Suppressor macrophage treated with lipopolysaccharide for 4 hours (primary cell): Measurements from ENCODE around the gene CLIC3.
A peak's percentile ranks its signal among the peaks of the same experiment; 100 is the strongest.

ENCODE experiments used
- DNase-seq: peaks from one replicate; pipeline ENCODE4 v3.0.0-alpha.2; 2020

The CLIC3 gene

DNA sequence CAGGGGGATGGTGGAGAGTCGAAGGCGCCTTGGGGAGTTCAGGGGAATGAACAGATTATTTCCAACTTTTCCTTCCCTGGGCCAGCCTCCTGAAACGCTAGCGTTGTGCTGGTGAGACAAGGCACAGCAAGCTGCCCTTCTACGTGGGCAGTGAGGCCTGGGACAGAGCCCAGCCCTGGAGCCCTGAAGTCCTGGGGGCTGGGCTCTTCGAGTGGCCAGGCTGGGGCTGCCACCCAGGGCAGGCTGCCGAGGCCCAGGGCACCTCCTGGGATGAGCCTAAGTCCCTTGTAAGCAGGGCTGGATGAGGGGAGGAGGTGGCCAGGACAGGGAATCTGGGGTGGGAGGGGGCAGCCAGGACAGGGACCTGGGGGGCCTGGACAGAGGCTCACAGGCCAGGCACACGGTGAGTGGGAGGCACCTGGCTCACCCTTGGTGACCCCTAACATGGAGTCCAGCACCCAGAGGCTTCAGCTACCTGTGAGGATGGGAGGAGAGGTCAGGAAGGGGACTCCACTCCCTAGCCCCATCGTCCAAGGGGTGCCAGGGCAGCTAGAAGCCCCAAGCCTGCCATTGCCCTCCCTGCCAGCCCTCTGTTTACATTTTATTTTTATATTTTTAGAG is 45.6 kb downstream of the CLIC3 start:
- no peak for DNase-seq

DNA sequence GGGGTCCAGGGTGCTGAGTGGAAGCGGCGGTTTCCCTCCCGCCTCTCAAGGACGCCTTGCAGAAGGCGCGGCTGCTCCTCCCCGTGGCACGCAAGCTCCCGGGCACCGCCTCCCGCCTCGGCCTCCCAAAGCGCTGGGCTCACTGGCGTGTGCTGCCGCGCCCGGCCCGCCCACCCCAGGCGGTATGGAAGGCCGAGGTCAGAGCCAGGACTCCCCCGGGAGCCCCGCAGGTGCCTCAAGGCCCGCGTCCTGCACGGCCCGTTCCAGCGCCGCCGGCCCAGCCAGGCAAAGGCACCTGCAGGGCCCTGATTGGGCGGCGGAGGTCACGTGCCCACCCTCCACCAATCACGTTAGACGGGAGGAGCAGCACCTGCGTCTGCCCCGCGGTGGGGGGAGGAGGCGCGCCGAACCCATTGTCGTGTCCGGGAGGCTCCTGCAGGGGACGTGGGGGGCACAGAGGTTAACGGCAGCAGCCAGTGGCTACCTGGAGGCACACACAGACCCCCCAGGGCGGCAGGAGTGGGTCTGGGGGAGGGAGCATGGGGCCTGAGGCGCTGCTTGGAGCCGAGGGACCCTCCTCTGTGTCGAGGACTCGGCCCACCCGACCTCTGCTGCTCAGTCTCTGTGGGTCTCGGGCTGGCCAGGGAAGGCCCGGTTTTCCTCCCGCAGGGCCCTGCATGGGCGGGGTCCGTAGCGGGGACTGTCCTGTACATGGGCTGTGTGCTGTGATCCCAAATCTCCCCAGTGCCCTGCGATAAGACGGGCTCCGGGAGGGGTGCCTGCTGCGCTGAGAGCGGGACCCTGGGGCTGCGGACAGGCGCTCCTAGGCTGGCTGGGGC is 46.3 kb downstream of the CLIC3 start:
- peak; percentile 86 for DNase-seq

DNA sequence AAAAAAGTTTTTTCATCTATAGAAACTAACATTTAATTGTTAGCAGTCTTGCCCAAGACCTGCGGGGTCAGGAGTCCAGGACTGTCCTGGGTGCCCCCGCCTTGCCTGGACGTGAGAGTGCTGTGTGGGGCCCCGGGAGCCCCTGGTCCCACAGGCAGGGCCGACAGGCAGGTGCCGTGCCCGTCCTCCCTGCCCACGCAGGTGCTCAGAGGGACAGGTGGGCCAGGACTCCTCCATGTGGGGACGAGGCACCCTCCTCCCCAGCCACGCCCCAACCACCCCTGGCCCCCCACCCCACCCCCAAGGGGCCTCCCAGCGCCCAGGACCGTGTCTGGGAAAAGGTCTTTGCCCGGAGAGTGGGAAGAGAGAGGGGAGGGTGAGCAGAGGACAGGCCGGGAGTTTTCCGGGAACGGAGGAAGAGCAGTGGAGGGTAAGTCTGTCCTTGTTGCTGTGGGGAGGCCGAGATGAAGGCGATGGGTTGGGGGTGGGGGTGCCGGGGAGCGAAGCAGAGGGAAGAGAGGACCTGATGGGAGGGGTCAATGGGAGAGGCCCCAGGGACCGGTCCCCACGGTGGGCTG is 47.0 kb downstream of the CLIC3 start:
- DNase-seq = no peak

DNA sequence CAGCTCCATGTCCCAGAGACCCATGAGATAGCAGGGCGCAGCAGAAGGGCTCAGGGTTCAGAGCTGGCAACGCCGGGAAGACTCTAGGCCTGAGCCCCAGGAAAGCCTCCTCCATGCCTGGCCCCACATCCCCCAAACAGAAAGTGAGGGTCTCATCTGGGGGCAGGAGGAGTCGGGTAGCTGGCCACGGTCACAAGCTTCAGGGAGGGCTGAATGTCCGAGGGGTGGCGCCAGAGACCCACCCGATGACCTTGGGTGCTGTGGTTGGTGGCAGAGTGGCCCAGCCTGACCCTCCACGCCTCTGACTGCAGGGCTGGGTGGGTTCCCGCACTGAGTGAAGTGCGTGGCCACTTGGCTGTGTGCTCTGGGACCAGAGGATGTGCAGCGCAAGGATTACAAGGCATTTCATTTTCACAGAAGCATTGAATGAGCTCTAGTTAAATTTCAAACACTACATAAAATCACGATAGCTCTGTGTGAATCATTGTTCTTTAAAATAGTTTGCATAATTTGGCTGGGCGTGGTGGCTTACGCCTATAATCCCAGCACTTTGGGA is 48.3 kb downstream of the CLIC3 start:
- peak; percentile 55 for DNase-seq

DNA sequence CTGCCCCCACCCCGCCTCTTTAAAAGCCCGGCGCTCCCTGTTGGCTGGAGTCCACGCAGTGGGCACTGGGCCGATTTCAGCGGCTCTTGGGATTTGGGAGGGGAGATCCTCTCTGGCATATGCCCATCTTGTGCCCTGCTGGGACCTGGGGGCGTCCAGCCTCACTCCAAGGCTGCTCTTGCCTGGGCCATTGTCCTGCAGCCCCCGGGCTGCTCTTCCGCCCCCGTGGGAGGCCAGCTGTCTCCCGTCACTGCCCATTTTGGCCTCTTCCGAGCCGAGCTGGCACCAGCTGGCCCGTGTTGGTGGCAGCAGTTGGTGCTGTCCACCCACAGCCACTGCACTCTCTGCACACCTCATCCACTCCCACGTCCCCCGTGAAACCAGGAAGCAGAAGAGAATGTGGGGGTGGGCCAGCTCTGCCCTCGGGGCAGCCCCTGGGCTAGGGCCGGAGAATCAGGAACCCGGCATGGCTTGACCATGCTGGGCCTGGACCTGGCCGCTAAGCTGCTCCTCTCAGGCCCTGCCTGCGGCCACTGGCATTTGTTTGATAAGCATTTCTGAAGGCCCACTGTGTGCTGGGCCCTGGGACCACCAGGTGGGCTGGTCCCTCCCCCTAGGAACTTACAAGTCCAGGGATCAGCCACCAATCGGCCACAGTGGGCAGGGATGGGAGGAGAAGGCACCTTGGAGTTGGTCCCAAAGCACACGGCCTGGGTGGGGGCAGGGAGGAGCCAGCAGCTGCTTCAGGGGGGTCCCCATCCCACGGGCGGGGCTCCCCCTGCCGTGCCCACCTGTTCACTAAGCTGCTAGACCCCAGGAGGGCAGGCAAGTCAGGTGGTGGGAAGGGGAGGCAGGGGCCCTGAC is 49.1 kb downstream of the CLIC3 start:
- DNase-seq = no peak

DNA sequence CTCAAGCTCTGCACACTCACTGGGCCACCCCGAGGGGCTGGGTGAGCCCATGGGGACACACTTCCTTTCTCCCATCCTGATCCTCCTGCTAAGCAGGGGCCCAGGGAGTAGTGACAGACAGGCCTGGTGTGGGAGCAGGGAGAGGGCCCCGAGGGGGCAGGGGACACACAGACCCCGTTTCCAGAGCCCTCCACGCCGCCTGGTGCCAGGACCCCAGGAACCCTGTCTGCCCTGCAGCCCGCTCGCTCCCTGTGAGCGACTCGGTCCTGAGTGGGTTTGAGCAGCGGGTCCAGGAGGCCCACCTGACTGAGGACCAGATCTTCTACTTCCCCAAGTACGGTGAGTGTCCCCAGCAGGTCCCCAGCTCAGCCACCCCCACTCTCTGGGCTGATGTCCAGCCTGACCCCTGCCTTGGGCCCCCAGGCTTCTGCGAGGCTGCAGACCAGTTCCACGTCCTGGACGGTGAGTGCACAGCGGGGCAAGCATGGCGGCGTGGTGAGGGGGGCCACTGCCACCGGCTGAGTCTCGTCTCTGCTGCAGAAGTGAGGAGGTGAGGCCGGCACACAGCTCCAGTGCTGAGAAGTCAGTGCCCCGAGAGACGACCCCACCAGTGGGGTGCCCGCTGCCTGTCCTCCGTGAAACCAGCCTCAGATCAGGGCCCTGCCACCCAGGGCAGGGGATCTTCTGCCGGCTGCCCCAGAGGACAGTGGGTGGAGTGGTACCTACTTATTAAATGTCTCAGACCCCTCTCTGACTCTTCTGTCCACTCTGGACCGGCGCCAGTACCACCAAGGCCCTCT is 49.9 kb downstream of the CLIC3 start:
- DNase-seq = no peak

DNA sequence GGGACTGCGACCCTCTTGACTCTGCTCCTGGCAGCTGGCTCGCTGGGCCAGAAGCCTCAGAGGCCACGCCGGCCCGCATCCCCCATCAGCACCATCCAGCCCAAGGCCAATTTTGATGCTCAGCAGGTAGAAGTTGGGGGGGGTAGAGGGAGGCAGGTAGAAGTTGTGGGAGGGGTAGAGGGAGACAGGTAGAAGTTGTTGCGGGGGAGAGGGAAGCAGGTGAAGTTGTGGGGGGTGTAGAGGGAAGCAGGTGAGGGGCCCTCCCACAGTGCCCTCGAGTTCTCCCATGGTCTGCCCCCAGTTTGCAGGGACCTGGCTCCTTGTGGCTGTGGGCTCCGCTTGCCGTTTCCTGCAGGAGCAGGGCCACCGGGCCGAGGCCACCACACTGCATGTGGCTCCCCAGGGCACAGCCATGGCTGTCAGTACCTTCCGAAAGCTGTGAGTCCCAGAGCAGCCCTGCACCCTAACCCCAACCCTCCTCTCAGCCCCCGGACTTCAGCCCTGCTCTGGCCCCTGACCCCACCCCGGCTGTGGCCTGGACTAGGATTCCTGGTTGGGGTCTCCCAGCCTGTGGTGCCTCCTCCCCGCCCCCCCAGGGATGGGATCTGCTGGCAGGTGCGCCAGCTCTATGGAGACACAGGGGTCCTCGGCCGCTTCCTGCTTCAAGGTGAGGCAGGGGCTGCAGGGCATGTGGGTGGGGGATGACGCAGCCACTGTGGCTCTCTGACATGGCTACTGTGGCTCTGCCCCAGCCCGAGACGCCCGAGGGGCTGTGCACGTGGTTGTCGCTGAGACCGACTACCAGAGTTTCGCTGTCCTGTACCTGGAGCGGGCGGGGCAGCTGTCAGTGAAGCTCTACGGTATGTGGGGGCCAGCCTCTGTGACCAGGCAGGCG is 50.8 kb downstream of the CLIC3 start:
- no peak for DNase-seq
